ENCODE measurements around the gene FANCB.

The FANCB gene

GRCh38 chrX:14832151-14832550, 40.7 kb downstream of the FANCB start:
- ChIA-PET CTCF (no interaction called here), POLR2A (no interaction called here)
- H3K36me3 ChIP-seq (ENCODE audit: control insufficient read depth in 2 of 2, insufficient read depth in 1 of 2, low read length in 2 of 2): peaks cover 0 to 23% of the 10 kb centered on the region in 2 experiments; a peak in 1 of 3 replicates
- H3K27ac ChIP-seq (ENCODE audit: extremely low read depth, low read depth, low read length): no peak overlapping the region
- no peak for TF ChIP-seq REPIN1 (tag by site-specific recombination; IDR thresholded peaks at IDR 0.05; ENCODE audit: low read depth)
- no peak for TF ChIP-seq GFI1B (tag by site-specific recombination; IDR thresholded peaks at IDR 0.05)
- TF ChIP-seq ZFP41 (tag by site-specific recombination; IDR thresholded peaks at IDR 0.05; ENCODE audit: borderline replicate concordance): no peak
- no peak for TF ChIP-seq ZFP3 (tag by site-specific recombination; IDR thresholded peaks at IDR 0.05; ENCODE audit: low read depth)
- no peak for TF ChIP-seq ZNF16 (tag by site-specific recombination; IDR thresholded peaks at IDR 0.05; ENCODE audit: low read depth)
- no peak for TF ChIP-seq ZNF561 (tag by site-specific recombination; IDR thresholded peaks at IDR 0.05; ENCODE audit: borderline replicate concordance)
- TF ChIP-seq ZNF280D (tag by site-specific recombination; IDR thresholded peaks at IDR 0.05): no peak
- TF ChIP-seq ZNF138 (tag by site-specific recombination; IDR thresholded peaks at IDR 0.05; ENCODE audit: borderline replicate concordance): no peak
- no peak for TF ChIP-seq ZNF324 (tag by site-specific recombination; IDR thresholded peaks at IDR 0.05)
- no peak for TF ChIP-seq ZBTB1 (tag by site-specific recombination; IDR thresholded peaks at IDR 0.05)
- TF ChIP-seq, protein P1, sequence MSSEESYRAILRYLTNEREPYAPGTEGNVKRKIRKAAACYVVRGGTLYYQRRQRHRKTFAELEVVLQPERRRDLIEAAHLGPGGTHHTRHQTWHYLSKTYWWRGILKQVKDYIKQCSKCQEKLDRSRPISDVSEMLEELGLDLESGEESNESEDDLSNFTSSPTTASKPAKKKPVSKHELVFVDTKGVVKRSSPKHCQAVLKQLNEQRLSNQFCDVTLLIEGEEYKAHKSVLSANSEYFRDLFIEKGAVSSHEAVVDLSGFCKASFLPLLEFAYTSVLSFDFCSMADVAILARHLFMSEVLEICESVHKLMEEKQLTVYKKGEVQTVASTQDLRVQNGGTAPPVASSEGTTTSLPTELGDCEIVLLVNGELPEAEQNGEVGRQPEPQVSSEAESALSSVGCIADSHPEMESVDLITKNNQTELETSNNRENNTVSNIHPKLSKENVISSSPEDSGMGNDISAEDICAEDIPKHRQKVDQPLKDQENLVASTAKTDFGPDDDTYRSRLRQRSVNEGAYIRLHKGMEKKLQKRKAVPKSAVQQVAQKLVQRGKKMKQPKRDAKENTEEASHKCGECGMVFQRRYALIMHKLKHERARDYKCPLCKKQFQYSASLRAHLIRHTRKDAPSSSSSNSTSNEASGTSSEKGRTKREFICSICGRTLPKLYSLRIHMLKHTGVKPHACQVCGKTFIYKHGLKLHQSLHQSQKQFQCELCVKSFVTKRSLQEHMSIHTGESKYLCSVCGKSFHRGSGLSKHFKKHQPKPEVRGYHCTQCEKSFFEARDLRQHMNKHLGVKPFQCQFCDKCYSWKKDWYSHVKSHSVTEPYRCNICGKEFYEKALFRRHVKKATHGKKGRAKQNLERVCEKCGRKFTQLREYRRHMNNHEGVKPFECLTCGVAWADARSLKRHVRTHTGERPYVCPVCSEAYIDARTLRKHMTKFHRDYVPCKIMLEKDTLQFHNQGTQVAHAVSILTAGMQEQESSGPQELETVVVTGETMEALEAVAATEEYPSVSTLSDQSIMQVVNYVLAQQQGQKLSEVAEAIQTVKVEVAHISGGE (tag by site-specific recombination; conservative IDR thresholded peaks at IDR 0.05; ENCODE audit: low read depth): no peak
- TF ChIP-seq ZSCAN30 (tag by site-specific recombination; IDR thresholded peaks at IDR 0.05): no peak
- no peak for TF ChIP-seq ZNF19 (tag by site-specific recombination; IDR thresholded peaks at IDR 0.05; ENCODE audit: low read depth)
- TF ChIP-seq, protein P2, sequence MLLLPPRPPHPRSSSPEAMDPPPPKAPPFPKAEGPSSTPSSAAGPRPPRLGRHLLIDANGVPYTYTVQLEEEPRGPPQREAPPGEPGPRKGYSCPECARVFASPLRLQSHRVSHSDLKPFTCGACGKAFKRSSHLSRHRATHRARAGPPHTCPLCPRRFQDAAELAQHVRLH (tag by site-specific recombination; IDR thresholded peaks at IDR 0.05): no peak
- no peak for TF ChIP-seq ZNF133 (tag by site-specific recombination; IDR thresholded peaks at IDR 0.05)
- H3K4me3 ChIP-seq (ENCODE audit: low read depth, low read length): no peak overlapping the region
- no peaks in the 10 kb centered on the region for H3K4me1 ChIP-seq (ENCODE audit: control insufficient read depth, insufficient read depth, low read length)
- no peaks in the 10 kb centered on the region; the same call in 1 of the 2 replicates for H3K9me3 ChIP-seq (ENCODE audit: control insufficient read depth, insufficient read depth, low read depth, low read length)

DNA sequence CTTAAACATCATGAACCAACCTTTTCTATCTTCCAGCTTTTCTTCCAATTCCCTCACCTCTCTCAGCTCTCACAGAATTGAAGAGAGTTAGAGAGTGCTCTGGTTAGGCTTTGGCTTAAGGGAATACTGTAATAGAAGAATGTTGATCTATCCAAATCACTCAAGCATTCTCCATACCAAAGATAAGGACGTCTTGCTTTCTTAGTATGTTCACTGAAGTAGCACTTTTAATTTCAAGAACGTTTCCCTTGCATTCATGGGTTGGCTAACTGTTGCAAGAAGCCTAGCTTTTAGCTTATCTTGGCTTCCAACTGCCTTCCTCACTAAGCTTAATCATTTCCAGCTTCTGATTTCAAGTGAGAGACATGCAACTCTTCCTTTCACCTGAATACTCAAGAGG, 43.2 kb downstream of the FANCB start:
- Histone ChIP-seq H3K9me3 (ENCODE audit: control insufficient read depth, insufficient read depth, low read depth, low read length) (no peaks in the 10 kb centered on the region; the same call in 1 of the 2 replicates), H3K4me1 (ENCODE audit: control insufficient read depth, insufficient read depth, low read length) (no peaks in the 10 kb centered on the region), H3K4me3 (ENCODE audit: low read depth, low read length) (no peak overlapping the region), H3K27ac (ENCODE audit: extremely low read depth, low read depth, low read length) (no peak overlapping the region), H3K36me3 (ENCODE audit: control insufficient read depth in 2 of 2, insufficient read depth in 1 of 2, low read length in 2 of 2) (peaks cover 0 to 2% of the 10 kb centered on the region in 2 experiments; a peak in 1 of 3 replicates)
- CTCF ChIA-PET: no interaction called here
- TF ChIP-seq TRIM28 (IDR thresholded peaks at IDR 0.05; ENCODE audit: borderline replicate concordance, low read length): no peak
- no peak for TF ChIP-seq ZNF169 (tag by site-specific recombination; IDR thresholded peaks at IDR 0.05)
- TF ChIP-seq FEZF1 (tag by site-specific recombination; IDR thresholded peaks at IDR 0.05): no peak
- POLR2A ChIA-PET: no interaction called here
